SK-N-SH (cell line): Measurements from ENCODE around the gene LENG1. TPM values are rescaled to one million over a fixed set of nuclear protein-coding genes. Genes with fewer than 3 reads are reported as not detected.
A peak's percentile ranks its signal among the peaks of the same experiment; 100 is the strongest.

Experiments used
- CHD2 ChIP-seq: fragments of 150-350 bp; IDR thresholded peaks from 2 replicates; pipeline ENCODE4 v1.6.1; 2018; ENCODE audit warnings: low read length; ENCODE audit not compliant: partially characterized antibody
- FOSL2 ChIP-seq: IDR thresholded peaks from 2 replicates; pipeline ENCODE4 v1.4.0; 2012; ENCODE audit warnings: low read depth, mild to moderate bottlenecking, moderate library complexity, borderline replicate concordance
- FOXJ3 ChIP-seq: sonication (generic); formaldehyde crosslinking; IDR thresholded peaks from 2 replicates; pipeline ENCODE4 v1.5.1; 2020; ENCODE audit warnings: mild to moderate bottlenecking, missing genetic modification reagents
- GABPA ChIP-seq: IDR thresholded peaks from 2 replicates; pipeline ENCODE4 v1.4.0; 2012; ENCODE audit warnings: low read depth, mild to moderate bottlenecking
- IRF3 ChIP-seq: fragments of 150-350 bp; IDR thresholded peaks from 2 replicates; pipeline ENCODE4 v1.6.1; 2016; ENCODE audit warnings: mild to moderate bottlenecking, low read depth, low read length
- MAX ChIP-seq: IDR thresholded peaks from 2 replicates; pipeline ENCODE4 v1.4.0; 2012; ENCODE audit warnings: low read depth
- MXI1 ChIP-seq: IDR thresholded peaks from 2 replicates; pipeline ENCODE4 v1.6.1; 2012; ENCODE audit warnings: mild to moderate bottlenecking, low read depth, low read length, improper control_type of control experiment
- NRF1 ChIP-seq: IDR thresholded peaks from 2 replicates; pipeline ENCODE4 v1.6.1; 2012; ENCODE audit warnings: low read depth, mild to moderate bottlenecking, low read length
- PBX3 ChIP-seq: IDR thresholded peaks from 2 replicates; pipeline ENCODE4; 2012
- RCOR1 ChIP-seq: fragments of 150-350 bp; IDR thresholded peaks from 2 replicates; pipeline ENCODE4 v1.6.1; 2017; ENCODE audit warnings: antibody characterized with exemption, low read length
- TAF1 ChIP-seq: IDR thresholded peaks from 2 replicates; pipeline ENCODE4 v1.6.1; 2012; ENCODE audit warnings: low read depth, mild to moderate bottlenecking, low read length, moderate library complexity, borderline replicate concordance
- TCF12 ChIP-seq: IDR thresholded peaks from 2 replicates; pipeline ENCODE4 v1.4.0; 2012
- TEAD4 ChIP-seq: IDR thresholded peaks from 2 replicates; pipeline ENCODE4 v1.4.0; 2012; ENCODE audit warnings: mild to moderate bottlenecking, borderline replicate concordance; ENCODE audit not compliant: insufficient read depth
- YY1 ChIP-seq: IDR thresholded peaks from 2 replicates; pipeline ENCODE4 v1.4.0; 2012; ENCODE audit warnings: low read depth, mild to moderate bottlenecking
- polyA plus RNA-seq, 3 experiments: library from polyadenylated mRNA; depleted of rRNA; stranded (reverse); fragments of >200 nt; gene quantifications; 2 replicates each; pipeline ENCODE4 v1.2.3, GENCODE V29; 2012
- TF ChIP-seq, protein P1 (sequence below): fragments of 200-600 bp; sonication (generic); IDR thresholded peaks from 2 replicates; pipeline ENCODE4 v1.6.1; 2017; ENCODE audit warnings: antibody characterized with exemption, mild to moderate bottlenecking, moderate library complexity
- TF ChIP-seq, protein P2 (sequence below): IDR thresholded peaks from 2 replicates; pipeline ENCODE4 v1.4.0; 2012; ENCODE audit warnings: low read depth, borderline replicate concordance
- TF ChIP-seq, protein P3 (sequence below): fragments of 150-350 bp; IDR thresholded peaks from 2 replicates; pipeline ENCODE4 v1.6.1; 2017; ENCODE audit warnings: antibody characterized with exemption, low read length, low read depth, borderline replicate concordance

Gene LENG1
- polyA plus RNA-seq, 1 of the 3 experiments (the other 2 are of a cell fraction), result 11.4 TPM

DNA sequence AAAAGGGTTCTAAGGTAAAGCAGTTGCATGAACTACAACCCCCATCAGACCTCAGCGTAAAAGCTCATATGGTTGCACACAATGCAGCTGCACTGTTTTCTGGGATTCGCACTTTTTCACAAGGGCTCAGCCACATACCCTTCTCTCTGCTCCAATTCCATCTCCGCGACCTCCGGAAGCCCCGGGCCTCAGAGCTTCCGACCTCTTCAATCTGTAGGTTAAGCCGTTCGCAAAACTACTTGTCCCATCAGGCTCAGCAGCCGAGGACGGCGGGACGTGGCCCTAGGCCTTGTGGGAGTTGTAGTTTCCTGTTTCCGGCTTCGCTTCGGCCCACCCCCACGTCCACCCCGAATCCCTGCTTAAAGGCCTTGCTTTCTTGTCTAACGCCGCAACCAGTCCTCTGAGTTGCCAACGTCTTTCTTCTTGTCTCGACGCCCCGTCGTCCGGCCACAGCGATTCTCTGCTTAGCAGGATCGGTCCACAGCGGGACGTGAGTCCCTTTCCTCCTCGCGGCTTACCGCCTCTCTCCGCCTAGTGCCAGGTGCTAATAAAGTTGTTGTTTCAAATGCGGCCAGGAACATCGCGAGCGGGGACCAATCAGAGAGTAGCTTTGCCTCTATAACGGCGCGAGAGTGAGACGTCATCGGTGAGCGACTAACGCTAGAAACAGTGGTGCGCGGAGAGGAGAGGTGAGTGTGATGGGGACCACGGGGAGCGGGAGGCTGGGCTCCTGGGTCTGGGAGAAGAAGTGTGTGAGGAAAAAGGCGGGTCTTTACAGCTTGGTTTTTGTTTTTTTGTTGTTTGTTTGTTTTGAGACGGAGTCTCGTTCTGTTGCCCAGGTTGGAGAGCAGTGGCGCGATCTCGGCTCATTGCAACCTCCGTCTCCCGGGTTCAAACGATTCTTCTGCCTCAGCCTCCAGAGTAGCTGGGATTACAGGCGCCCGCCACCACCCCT is 44.1 kb downstream of the LENG1 start, which contains the start of the genes PRPF31 and TFPT (continued):
- TF ChIP-seq RCOR1, result no peak
- TF ChIP-seq YY1, result peak; percentile 77
- peak; percentile 15; the same call in 1 of the 2 replicates for TF ChIP-seq PBX3
- TF ChIP-seq, protein P1, sequence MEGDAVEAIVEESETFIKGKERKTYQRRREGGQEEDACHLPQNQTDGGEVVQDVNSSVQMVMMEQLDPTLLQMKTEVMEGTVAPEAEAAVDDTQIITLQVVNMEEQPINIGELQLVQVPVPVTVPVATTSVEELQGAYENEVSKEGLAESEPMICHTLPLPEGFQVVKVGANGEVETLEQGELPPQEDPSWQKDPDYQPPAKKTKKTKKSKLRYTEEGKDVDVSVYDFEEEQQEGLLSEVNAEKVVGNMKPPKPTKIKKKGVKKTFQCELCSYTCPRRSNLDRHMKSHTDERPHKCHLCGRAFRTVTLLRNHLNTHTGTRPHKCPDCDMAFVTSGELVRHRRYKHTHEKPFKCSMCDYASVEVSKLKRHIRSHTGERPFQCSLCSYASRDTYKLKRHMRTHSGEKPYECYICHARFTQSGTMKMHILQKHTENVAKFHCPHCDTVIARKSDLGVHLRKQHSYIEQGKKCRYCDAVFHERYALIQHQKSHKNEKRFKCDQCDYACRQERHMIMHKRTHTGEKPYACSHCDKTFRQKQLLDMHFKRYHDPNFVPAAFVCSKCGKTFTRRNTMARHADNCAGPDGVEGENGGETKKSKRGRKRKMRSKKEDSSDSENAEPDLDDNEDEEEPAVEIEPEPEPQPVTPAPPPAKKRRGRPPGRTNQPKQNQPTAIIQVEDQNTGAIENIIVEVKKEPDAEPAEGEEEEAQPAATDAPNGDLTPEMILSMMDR, result no peak
- peak; percentile 92 for TF ChIP-seq MAX
- TF ChIP-seq TEAD4, result no peak
- peak; percentile 69 for TF ChIP-seq GABPA
- TF ChIP-seq IRF3, result 0 out of 2 replicates have a peak, but pooled peaks have one; percentile 31
- TF ChIP-seq, protein P2, sequence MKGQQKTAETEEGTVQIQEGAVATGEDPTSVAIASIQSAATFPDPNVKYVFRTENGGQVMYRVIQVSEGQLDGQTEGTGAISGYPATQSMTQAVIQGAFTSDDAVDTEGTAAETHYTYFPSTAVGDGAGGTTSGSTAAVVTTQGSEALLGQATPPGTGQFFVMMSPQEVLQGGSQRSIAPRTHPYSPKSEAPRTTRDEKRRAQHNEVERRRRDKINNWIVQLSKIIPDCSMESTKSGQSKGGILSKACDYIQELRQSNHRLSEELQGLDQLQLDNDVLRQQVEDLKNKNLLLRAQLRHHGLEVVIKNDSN, result no peak
- TF ChIP-seq MXI1, result peak; percentile 94
- TF ChIP-seq NRF1, result no peak
- TF ChIP-seq TAF1, result peak; percentile 57; the same call in 1 of the 2 replicates
- TF ChIP-seq TCF12, result peak; percentile 56; the same call in 1 of the 2 replicates
- peak; percentile 52; the same call in 1 of the 2 replicates for TF ChIP-seq FOXJ3
- peak; percentile 97 for TF ChIP-seq CHD2
- no peak for TF ChIP-seq FOSL2
- TF ChIP-seq, protein P3, sequence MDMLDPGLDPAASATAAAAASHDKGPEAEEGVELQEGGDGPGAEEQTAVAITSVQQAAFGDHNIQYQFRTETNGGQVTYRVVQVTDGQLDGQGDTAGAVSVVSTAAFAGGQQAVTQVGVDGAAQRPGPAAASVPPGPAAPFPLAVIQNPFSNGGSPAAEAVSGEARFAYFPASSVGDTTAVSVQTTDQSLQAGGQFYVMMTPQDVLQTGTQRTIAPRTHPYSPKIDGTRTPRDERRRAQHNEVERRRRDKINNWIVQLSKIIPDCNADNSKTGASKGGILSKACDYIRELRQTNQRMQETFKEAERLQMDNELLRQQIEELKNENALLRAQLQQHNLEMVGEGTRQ, result no peak
